ENCODE data around the gene ZBTB16. TPM values are rescaled to one million over a fixed set of nuclear protein-coding genes. Genes with fewer than 3 reads are reported as not detected.

The ZBTB16 gene
- total RNA-seq, 2 donors from 2014 or later: 2.7 to 13.1 TPM

DNA sequence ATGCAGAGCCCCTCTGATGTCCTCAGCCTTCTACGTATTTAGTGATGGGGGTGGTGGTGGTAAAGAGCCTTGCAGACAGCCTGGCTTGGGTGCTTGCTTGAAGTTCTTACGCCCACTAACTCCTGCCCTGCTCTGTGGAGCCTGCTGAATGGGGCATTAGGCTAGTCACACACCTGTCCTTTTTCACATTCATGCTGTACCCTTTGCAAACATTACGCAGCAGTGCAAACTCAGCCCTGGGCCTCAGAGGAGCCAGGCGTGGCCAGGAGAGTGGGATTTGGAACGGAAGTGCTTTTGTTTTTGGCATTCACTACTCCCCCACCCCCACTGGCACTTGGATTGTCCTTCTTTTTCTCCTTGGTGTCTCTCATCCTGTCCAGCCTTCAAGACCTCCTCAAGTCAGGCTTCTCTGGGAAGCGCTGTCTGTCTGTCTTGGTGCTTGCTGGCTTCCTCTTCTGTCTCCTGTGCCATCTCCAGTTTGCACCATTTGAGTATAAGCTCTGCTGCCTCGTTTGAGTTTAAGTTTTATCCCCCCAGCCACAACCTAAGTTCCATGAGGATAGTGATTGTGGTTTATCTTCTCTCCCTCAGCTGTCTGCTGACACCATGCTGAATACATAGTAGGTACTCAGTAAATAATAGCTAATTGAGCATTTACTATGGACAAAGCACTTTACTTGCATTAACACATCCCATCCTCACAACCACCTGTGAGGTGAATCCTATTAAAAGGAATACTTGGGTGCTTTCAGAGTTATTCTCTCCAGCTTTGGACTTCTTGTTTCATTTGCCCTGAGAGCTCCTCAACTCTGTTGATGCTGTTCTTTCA, 26.7 kb downstream of the ZBTB16 start:
- Mint-ChIP-seq H3K9me3 (no peaks in the 10 kb centered on the region), H3K36me3 (no peaks in the 10 kb centered on the region), H3K4me1 (ENCODE audit: low read depth in 2 of 2) (peaks cover 72 to 87% of the 10 kb centered on the region in 2 donors), H3K27ac (peak overlapping the region; percentile 55 to 87), H3K27me3 (no peaks in the 10 kb centered on the region), H3K4me3 (peak overlapping the region; percentile 26)
- DNase-seq (ENCODE audit: low spot score): no peak
- ATAC-seq: no peak

GRCh38 chr11:114087025-114087424, 27.5 kb downstream of the ZBTB16 start:
- peak overlapping the region; percentile 69 for H3K4me3 Mint-ChIP-seq
- ATAC-seq: peak; percentile 62 to 89
- H3K27me3 Mint-ChIP-seq: no peaks in the 10 kb centered on the region
- H3K36me3 Mint-ChIP-seq: no peaks in the 10 kb centered on the region
- no peaks in the 10 kb centered on the region for H3K9me3 Mint-ChIP-seq
- peak; percentile 82 for DNase-seq (ENCODE audit: low spot score)
- H3K4me1 Mint-ChIP-seq (ENCODE audit: low read depth in 2 of 2): peaks cover 74 to 89% of the 10 kb centered on the region in 2 donors
- peak overlapping the region; percentile 55 to 87 for H3K27ac Mint-ChIP-seq

- peak overlapping the region; percentile 55 to 87 for H3K27ac Mint-ChIP-seq
- ATAC-seq: no peak
- DNase-seq (ENCODE audit: low spot score): no peak
- no peaks in the 10 kb centered on the region for H3K27me3 Mint-ChIP-seq
- peaks cover 84 to 91% of the 10 kb centered on the region in 2 donors for H3K4me1 Mint-ChIP-seq (ENCODE audit: low read depth in 2 of 2)
- H3K4me3 Mint-ChIP-seq: no peak overlapping the region
- no peaks in the 10 kb centered on the region for H3K36me3 Mint-ChIP-seq
- H3K9me3 Mint-ChIP-seq: no peaks in the 10 kb centered on the region
Measured at GRCh38 chr11:114088216-114088615, 28.7 kb downstream of the ZBTB16 start.

- Mint-ChIP-seq H3K9me3 (no peaks in the 10 kb centered on the region), H3K4me3 (no peak overlapping the region), H3K36me3 (no peaks in the 10 kb centered on the region), H3K4me1 (ENCODE audit: low read depth in 2 of 2) (peaks cover 82 to 92% of the 10 kb centered on the region in 2 donors), H3K27me3 (no peaks in the 10 kb centered on the region), H3K27ac (peak overlapping the region; percentile 55 to 87)
- ATAC-seq: no peak
- no peak for DNase-seq (ENCODE audit: low spot score)
Measured at GRCh38 chr11:114088836-114089235, 29.3 kb downstream of the ZBTB16 start.

GRCh38 chr11:114089748-114090147, 30.2 kb downstream of the ZBTB16 start:
- peak overlapping the region in 1 of 2 donors; percentile 87 for H3K27ac Mint-ChIP-seq
- H3K4me3 Mint-ChIP-seq: no peak overlapping the region
- DNase-seq (ENCODE audit: low spot score) (no peak), ATAC-seq (no peak)
- no peaks in the 10 kb centered on the region for H3K9me3 Mint-ChIP-seq
- H3K27me3 Mint-ChIP-seq: no peaks in the 10 kb centered on the region
- H3K4me1 Mint-ChIP-seq (ENCODE audit: low read depth in 2 of 2): peaks cover 73 to 88% of the 10 kb centered on the region in 2 donors
- no peaks in the 10 kb centered on the region for H3K36me3 Mint-ChIP-seq

DNA sequence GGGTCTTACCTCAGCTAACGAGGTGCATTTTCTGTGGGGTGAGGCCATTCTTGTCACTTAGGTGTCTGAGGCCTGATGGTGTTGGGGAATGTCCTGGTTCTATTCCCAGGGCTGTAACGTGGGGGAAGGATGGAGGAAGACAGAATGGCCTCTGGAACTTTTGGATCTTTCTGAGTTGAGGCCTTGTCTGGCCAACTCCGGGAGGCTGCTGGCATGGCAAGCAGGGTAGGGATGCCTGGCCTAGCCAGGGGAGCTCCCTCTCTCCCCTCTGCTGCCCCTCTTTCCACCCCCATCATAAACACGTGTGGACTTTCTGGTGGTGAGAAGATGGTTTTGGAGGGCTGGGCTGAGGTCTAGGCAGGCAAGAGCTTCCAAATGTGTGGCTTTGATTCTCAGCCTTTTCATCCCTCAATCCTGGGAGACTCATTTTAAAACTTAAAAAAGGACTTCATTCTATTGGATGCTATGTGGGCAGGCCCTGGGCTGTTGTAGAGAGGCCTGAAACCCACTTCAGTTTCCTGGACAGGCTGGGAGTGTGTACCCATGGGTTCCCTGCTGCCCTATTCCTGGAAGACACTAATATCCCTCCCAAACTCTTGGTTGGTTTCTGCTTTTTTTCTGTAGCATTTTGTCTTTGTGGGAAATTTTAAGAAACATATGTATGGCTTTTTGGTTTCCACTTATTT, 30.9 kb downstream of the ZBTB16 start:
- no peak for DNase-seq (ENCODE audit: low spot score)
- H3K27ac Mint-ChIP-seq: peak overlapping the region; percentile 19 to 87
- H3K9me3 Mint-ChIP-seq: no peaks in the 10 kb centered on the region
- peaks cover 68 to 87% of the 10 kb centered on the region in 2 donors for H3K4me1 Mint-ChIP-seq (ENCODE audit: low read depth in 2 of 2)
- H3K36me3 Mint-ChIP-seq: no peaks in the 10 kb centered on the region
- no peak for ATAC-seq
- peak overlapping the region; percentile 30 for H3K4me3 Mint-ChIP-seq
- no peaks in the 10 kb centered on the region for H3K27me3 Mint-ChIP-seq

DNA sequence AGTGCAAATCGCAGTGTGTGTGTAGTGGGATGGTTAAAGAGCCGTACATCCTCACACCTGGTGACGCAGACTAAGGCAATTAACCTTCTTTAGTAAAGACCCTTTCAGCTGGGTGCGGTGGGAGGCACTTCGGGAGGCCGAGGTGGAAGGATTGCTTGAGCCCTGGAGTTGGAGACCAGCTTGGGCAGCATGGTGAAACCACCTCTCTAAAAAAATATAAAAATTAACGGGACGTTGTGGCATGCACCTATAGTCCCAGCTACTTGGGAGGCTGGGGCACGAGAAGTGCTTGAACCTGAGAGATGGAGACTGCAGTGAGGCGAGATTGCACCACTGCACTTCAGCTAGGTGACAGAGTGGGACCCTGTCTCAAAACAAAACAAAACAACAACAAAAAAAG, 31.5 kb downstream of the ZBTB16 start:
- ATAC-seq: no peak
- no peaks in the 10 kb centered on the region for H3K36me3 Mint-ChIP-seq
- peaks cover 65 to 88% of the 10 kb centered on the region in 2 donors for H3K4me1 Mint-ChIP-seq (ENCODE audit: low read depth in 2 of 2)
- H3K27me3 Mint-ChIP-seq: no peaks in the 10 kb centered on the region
- peak overlapping the region; percentile 19 to 87 for H3K27ac Mint-ChIP-seq
- H3K4me3 Mint-ChIP-seq: peak overlapping the region; percentile 30
- H3K9me3 Mint-ChIP-seq: no peaks in the 10 kb centered on the region
- DNase-seq (ENCODE audit: low spot score): no peak

GRCh38 chr11:114091516-114092397, 32.2 kb downstream of the ZBTB16 start:
- no peak for ATAC-seq

GRCh38 chr11:114092478-114092877, 33.0 kb downstream of the ZBTB16 start:
- H3K4me3 Mint-ChIP-seq: peak overlapping the region; percentile 58
- H3K36me3 Mint-ChIP-seq: no peaks in the 10 kb centered on the region
- H3K4me1 Mint-ChIP-seq (ENCODE audit: low read depth in 2 of 2): peaks cover 64 to 88% of the 10 kb centered on the region in 2 donors
- DNase-seq (ENCODE audit: low spot score): no peak
- no peaks in the 10 kb centered on the region for H3K9me3 Mint-ChIP-seq
- no peaks in the 10 kb centered on the region for H3K27me3 Mint-ChIP-seq
- H3K27ac Mint-ChIP-seq: peak overlapping the region; percentile 72 to 87
- no peak for ATAC-seq

More at GRCh38 chr11:114091516-114092397, 32.2 kb downstream of the ZBTB16 start:
- H3K27me3 Mint-ChIP-seq: no peaks in the 10 kb centered on the region
- DNase-seq (ENCODE audit: low spot score): no peak
- peak overlapping the region; percentile 72 to 87 for H3K27ac Mint-ChIP-seq
- H3K4me1 Mint-ChIP-seq (ENCODE audit: low read depth in 2 of 2): peaks cover 65 to 90% of the 10 kb centered on the region in 2 donors
- peak overlapping the region; percentile 58 for H3K4me3 Mint-ChIP-seq
- no peaks in the 10 kb centered on the region for H3K36me3 Mint-ChIP-seq
- no peaks in the 10 kb centered on the region for H3K9me3 Mint-ChIP-seq

- no peak for DNase-seq (ENCODE audit: low spot score)
- H3K36me3 Mint-ChIP-seq: no peaks in the 10 kb centered on the region
- ATAC-seq: no peak
- H3K4me3 Mint-ChIP-seq: no peak overlapping the region
- H3K27ac Mint-ChIP-seq: peak overlapping the region; percentile 72 to 87
- no peaks in the 10 kb centered on the region for H3K9me3 Mint-ChIP-seq
- no peaks in the 10 kb centered on the region for H3K27me3 Mint-ChIP-seq
- peaks cover 62 to 87% of the 10 kb centered on the region in 2 donors for H3K4me1 Mint-ChIP-seq (ENCODE audit: low read depth in 2 of 2)
Measured at GRCh38 chr11:114092953-114093352, 33.4 kb downstream of the ZBTB16 start.

GRCh38 chr11:114094516-114094915, 35.0 kb downstream of the ZBTB16 start:
- H3K36me3 Mint-ChIP-seq: no peaks in the 10 kb centered on the region
- H3K9me3 Mint-ChIP-seq: no peaks in the 10 kb centered on the region
- H3K4me3 Mint-ChIP-seq: no peak overlapping the region
- H3K27ac Mint-ChIP-seq: peak overlapping the region in 1 of 2 donors; percentile 82
- ATAC-seq (no peak), DNase-seq (ENCODE audit: low spot score) (no peak)
- peaks cover 64 to 87% of the 10 kb centered on the region in 2 donors for H3K4me1 Mint-ChIP-seq (ENCODE audit: low read depth in 2 of 2)
- no peaks in the 10 kb centered on the region for H3K27me3 Mint-ChIP-seq

DNA sequence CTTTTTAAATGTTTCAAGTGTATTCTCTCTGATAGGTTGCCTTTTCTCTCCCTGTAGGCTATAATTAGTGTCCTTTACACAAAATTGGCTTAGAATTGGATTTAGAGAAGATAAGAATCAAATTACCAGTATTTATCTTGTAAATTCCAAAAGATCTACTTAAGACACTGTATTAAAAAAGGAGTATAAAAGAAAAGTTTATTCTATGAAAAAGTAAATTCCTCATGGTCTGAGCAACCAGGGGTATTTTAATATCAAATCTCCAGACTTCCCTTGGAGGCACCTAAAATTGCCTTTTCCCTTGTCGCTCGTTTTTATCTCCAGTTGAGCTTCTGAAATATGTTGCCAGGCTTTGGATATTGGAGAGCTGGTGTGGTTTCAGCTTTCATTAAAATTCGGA, 36.4 kb downstream of the ZBTB16 start:
- Mint-ChIP-seq H3K36me3 (no peaks in the 10 kb centered on the region), H3K4me3 (peak overlapping the region; percentile 43)

DNA sequence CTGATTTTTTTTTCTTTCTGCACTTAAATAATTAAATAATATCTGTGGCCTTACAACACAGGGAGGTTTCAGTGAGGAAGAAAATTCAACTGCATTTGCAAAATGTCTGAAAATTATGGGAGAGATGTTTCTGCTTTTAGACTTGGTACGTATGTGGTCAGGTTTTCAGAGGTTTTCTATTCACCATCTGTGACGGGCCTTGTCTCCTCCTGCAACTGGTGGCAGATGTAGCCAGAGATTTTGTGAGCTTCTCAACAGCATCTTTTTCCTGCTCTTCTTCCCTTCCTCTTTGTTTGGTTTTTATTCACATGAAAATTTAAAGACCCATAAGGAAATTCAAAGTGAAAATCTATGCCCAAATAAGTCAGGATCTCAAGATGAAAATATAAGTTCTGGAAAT, 38.3 kb downstream of the ZBTB16 start:
- no peak for DNase-seq (ENCODE audit: low spot score)
- ATAC-seq: no peak
- Mint-ChIP-seq H3K27ac (peak overlapping the region; percentile 26 to 82), H3K4me3 (peak overlapping the region; percentile 22), H3K9me3 (no peaks in the 10 kb centered on the region), H3K36me3 (no peaks in the 10 kb centered on the region), H3K27me3 (no peaks in the 10 kb centered on the region), H3K4me1 (ENCODE audit: low read depth in 2 of 2) (peaks cover 57 to 84% of the 10 kb centered on the region in 2 donors)

More for the DNA sequence above, 36.4 kb downstream of the ZBTB16 start:
- DNase-seq (ENCODE audit: low spot score) (no peak), ATAC-seq (no peak)
- H3K27me3 Mint-ChIP-seq: no peaks in the 10 kb centered on the region
- peaks cover 63 to 84% of the 10 kb centered on the region in 2 donors for H3K4me1 Mint-ChIP-seq (ENCODE audit: low read depth in 2 of 2)
- peak overlapping the region; percentile 23 to 82 for H3K27ac Mint-ChIP-seq
- no peaks in the 10 kb centered on the region for H3K9me3 Mint-ChIP-seq
